Activated T-helper 1 cell treated with anti-CD3 and anti-CD28 coated beads, Interleukin-12 subunit alpha, Interleukin-12 subunit beta, Interleukin-2, Interleukin-4 antibody, amounts not matched to agents 30 ng/mL and 10 ng/mL and 1 ng/mL, durations not matched to agents 14 hours and 24 hours and 36 hours (primary cell): Measurements from ENCODE around the gene F11. TPM values are rescaled to one million over a fixed set of nuclear protein-coding genes. Genes with fewer than 3 reads are reported as not detected.

Experiments used
- DNase-seq: peaks from one replicate; pipeline ENCODE4 v3.0.0; 2021; ENCODE audit warnings: low spot score
- H3K27ac Mint-ChIP-seq: one replicate; pipeline ENCODE4 v1.8.0; 2021; ENCODE audit warnings: mild to moderate bottlenecking, mixed read lengths
- H3K27me3 Mint-ChIP-seq: one replicate; pipeline ENCODE4 v1.8.0; 2022; ENCODE audit warnings: mild to moderate bottlenecking, moderate library complexity, mixed read lengths; ENCODE audit not compliant: insufficient read depth
- H3K36me3 Mint-ChIP-seq: one replicate; pipeline ENCODE4 v1.8.0; 2021; ENCODE audit warnings: low read depth, mixed read lengths
- H3K4me1 Mint-ChIP-seq: one replicate; pipeline ENCODE4 v1.8.0; 2021; ENCODE audit warnings: low read depth, mixed read lengths
- H3K4me3 Mint-ChIP-seq: one replicate; pipeline ENCODE4 v1.8.0; 2021; ENCODE audit warnings: mild to moderate bottlenecking, moderate library complexity, mixed read lengths
- H3K9me3 Mint-ChIP-seq: one replicate; pipeline ENCODE4 v1.8.0; 2021; ENCODE audit warnings: mixed read lengths
- intact Hi-C: fragments of 100-400 bp; cut with micrococcal nuclease; formaldehyde crosslinking; loops from one replicate; pipeline ENCODE4 v1.15.1; 2024
- total RNA-seq: library from RNA; stranded (reverse); gene quantifications from 2 replicates; pipeline ENCODE4 v1.2.3, GENCODE V29; 2022

Gene F11
- not detected in 2 replicates for total RNA-seq

DNA sequence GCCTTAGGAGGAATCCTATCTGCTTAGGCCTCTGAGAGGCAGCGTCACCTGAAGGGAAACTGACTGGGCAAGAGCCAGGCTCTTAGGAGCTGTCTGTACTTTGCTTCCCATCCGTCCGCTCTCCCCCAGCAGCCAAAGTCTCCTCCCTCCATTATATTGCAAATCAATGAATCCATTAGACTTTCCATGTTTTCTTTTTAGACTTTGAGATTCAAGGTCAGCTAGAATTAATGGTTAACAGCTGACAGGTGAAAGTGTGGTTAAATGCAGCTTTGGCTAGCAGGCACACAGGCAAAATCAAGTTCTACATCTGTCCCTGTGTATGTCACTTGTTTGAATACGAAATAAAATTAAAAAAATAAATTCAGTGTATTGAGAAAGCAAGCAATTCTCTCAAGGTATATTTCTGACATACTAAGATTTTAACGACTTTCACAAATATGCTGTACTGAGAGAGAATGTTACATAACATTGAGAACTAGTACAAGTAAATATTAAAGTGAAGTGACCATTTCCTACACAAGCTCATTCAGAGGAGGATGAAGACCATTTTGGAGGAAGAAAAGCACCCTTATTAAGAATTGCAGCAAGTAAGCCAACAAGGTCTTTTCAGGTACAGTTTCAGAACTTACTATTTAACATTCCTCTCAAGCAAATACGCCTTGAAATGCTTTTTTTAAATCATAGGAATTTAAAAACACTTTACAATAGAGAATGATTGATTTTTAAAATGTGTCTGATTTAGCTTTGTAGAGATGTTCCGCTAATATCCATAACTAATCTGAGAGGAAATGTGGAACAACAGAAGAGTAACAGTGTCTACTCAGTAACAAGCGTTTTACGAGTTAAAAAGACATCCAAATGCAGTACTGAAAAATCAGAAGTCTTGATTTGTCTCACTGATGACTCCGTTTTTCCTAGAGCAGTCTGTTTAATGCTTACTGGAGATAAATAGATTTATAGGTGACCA, at the start of gene F11:
F11 (plus strand) TSS at position 507 of the 970 bp plus-strand sequence. CDS start 948 bp downstream, outside the sequence.
- no peaks in the 10 kb centered on the region for H3K36me3 Mint-ChIP-seq
- DNase-seq = no peak
- no peaks in the 10 kb centered on the region for H3K9me3 Mint-ChIP-seq
- H3K4me3 Mint-ChIP-seq = no peak within 1 kb of the TSS
- H3K27me3 Mint-ChIP-seq = peaks cover 15% of the 10 kb centered on the region
- no peak within 1 kb of the TSS for H3K27ac Mint-ChIP-seq
- intact Hi-C loops = no loop called here
- no peaks in the 10 kb centered on the region for H3K4me1 Mint-ChIP-seq

DNA sequence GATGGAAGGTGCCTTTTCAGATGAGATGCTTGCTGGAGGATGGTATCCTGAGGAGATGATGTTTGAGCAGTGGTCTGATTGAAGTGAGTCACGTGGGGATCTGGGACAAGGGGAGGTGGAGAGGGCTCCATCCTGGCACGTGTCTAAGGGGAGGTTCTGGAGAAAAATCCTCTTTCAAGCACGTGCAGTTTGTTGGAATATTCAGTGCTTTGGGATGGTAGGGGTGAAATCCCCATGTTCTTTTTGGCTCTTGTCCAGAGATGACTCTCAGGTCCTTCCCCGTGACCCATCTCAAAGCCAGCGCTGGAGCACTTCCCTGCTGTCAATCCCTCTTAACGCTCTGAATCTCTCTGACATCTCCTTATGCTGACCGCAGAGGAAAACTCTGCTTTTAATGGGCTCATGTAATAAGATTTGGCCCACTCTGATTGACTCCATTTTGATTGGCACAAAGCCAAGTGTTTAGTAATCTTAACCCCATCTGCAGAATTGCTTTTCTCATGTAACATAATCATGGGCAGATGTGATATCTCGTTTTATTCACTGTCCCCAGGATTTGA, 49.4 kb upstream of the F11 start:
- intact Hi-C loops = no loop called here

DNA sequence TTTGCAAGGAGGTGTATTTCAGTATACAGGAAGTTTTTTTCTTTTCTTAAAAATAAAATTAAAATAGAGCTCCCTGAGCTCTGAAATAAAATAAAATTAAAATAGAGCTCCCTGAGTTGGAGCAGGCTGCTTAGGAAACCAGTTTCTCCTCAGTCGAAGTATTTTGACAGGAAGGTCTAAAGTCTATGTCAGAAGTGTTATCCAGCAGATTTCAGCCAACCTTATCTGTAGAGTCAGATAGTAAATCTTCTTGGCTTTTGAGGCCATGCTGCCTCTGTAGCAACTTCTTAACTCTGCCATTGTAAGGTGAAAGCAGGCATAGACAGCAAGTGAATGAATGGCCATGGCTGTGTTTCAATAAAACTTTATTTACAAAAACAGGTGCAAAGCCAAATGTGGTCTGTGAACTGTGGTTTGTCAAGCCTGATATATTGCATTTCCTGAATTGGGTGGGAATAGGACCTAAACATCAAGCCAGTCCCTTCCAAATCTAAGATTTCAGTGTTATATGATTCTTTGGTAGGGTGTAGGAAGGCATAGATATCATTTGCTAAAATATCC, 48.2 kb upstream of the F11 start:
- H3K4me1 Mint-ChIP-seq = no peaks in the 10 kb centered on the region
- DNase-seq = no peak

More for the DNA sequence above, 49.4 kb upstream of the F11 start:
- H3K27ac Mint-ChIP-seq = no peak overlapping the region
- no peak overlapping the region for H3K4me3 Mint-ChIP-seq
- no peaks in the 10 kb centered on the region for H3K9me3 Mint-ChIP-seq
- DNase-seq = no peak
- no peaks in the 10 kb centered on the region for H3K4me1 Mint-ChIP-seq
- H3K27me3 Mint-ChIP-seq = no peaks in the 10 kb centered on the region
- no peaks in the 10 kb centered on the region for H3K36me3 Mint-ChIP-seq

DNA sequence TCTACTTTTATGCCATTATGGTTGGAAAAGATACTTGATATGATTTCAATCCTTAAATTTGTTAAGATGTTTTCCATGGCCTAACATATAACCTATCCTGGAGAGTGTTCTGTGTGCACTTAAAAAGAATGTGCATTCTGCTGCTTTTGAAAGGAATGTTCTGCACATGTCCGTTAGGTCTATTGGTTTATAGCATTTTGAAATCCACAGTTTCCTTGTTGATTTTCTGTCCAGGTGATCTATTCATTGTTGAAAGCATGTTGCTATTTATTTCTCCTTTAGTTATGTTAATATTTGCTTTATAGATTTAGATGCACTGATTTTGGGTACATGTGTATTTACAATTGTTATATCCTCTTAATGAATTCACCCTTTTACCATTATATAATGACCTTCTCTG, 44.4 kb upstream of the F11 start:
- Mint-ChIP-seq H3K9me3 (peaks cover 12% of the 10 kb centered on the region), H3K4me3 (no peak overlapping the region)
- no peak for DNase-seq

More for the DNA sequence above, 48.2 kb upstream of the F11 start:
- no peaks in the 10 kb centered on the region for H3K9me3 Mint-ChIP-seq
- H3K27me3 Mint-ChIP-seq = no peaks in the 10 kb centered on the region
- H3K4me3 Mint-ChIP-seq = no peak overlapping the region
- intact Hi-C loops = no loop called here
- H3K27ac Mint-ChIP-seq = no peak overlapping the region
- H3K36me3 Mint-ChIP-seq = no peaks in the 10 kb centered on the region

DNA sequence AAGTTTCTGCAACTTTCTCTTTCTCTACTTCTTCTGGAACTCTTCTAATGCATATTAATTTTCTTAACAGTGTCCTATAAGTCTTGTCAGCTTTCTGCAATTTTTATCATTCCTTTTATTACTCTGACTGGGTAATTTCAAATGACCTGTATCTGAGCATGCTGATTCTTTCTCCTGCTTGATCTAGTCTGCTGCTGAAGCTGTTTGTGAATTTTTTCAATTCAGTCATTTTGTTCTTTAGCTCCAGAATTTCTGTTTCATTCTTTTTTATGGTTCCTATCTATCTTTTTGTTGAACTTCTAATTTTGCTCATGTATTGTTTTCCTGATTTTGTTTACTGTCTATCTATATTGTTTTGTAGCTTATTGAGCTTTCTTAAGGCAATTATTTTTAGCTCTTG, 40.1 kb upstream of the F11 start:
- peaks cover 2% of the 10 kb centered on the region for H3K27me3 Mint-ChIP-seq
- peaks cover 16% of the 10 kb centered on the region for H3K9me3 Mint-ChIP-seq
- peaks cover 3% of the 10 kb centered on the region for H3K36me3 Mint-ChIP-seq
- intact Hi-C loops = no loop called here
- H3K4me1 Mint-ChIP-seq = no peaks in the 10 kb centered on the region
- no peak for DNase-seq
- no peak overlapping the region for H3K4me3 Mint-ChIP-seq
- H3K27ac Mint-ChIP-seq = no peak overlapping the region

More for the DNA sequence above, 44.4 kb upstream of the F11 start:
- H3K27ac Mint-ChIP-seq = no peak overlapping the region
- H3K4me1 Mint-ChIP-seq = no peaks in the 10 kb centered on the region
- no peaks in the 10 kb centered on the region for H3K36me3 Mint-ChIP-seq
- no peaks in the 10 kb centered on the region for H3K27me3 Mint-ChIP-seq
- intact Hi-C loops = no loop called here

DNA sequence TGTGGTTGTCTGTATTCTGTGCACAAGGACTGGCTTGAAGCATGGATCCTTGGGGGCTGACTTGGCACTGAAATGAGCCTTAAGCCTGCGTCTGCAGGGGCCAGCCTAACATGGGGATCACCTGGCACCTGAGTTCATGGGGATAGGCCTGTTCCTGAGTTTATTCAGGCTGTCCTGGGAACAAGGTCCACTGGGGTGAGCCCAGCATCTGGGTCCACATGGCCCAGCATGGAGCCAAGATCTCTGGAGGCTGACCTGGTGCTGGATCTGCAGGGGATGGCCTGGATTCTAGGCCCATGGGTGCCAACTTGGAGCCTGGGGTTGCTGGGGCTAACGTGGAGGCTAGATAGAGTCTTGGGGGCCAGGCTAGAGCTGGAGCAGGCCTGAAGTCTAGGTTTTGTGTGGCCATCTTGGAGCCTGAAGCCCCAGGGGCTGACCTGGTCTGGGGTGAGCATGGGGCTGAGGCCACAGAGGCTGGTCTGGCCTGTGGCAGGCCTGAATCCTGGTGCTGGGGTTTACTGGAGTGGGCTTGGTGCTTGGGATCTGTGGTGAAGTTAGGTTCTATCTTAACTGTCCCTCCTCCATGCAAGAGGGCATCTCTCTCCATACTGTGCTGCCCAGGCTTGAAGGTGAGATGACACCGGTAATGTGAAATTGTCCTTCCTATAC, 39.3 kb upstream of the F11 start:
- Mint-ChIP-seq H3K4me1 (no peaks in the 10 kb centered on the region), H3K4me3 (no peak overlapping the region), H3K27me3 (peaks cover 2% of the 10 kb centered on the region), H3K27ac (no peak overlapping the region), H3K36me3 (peaks cover 3% of the 10 kb centered on the region), H3K9me3 (peaks cover 16% of the 10 kb centered on the region)
- intact Hi-C loops = no loop called here
- no peak for DNase-seq

DNA sequence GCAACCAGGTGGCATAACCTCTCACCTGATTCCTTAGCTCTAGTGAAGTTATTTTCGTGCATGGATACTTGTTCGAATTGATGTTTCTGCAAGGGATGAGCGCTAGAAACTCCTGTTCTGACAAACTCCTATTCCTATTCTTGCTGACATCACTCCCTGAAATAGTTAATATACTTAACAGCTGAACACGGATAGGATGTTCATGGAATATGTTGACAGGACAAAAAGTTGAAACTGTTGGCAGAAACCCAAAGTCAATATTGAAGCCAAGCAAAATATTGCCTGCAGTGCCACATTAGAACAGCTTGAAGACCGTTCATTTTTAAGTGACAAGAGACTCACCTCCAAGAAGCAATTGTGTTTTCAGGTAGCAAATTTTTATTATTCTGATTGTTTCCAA, 38.8 kb upstream of the F11 start, which contains the start of gene KLKB1:
KLKB1 (plus strand) TSS at position 287 of the 400 bp plus-strand sequence. CDS start 689 bp downstream, outside the sequence.
- no peak within 1 kb of the TSS for H3K4me3 Mint-ChIP-seq
- no peak within 1 kb of the TSS for H3K27ac Mint-ChIP-seq
- intact Hi-C loops = no loop called here
- H3K4me1 Mint-ChIP-seq = no peaks in the 10 kb centered on the region
- H3K9me3 Mint-ChIP-seq = peaks cover 16% of the 10 kb centered on the region
- peaks cover 2% of the 10 kb centered on the region for H3K27me3 Mint-ChIP-seq
- H3K36me3 Mint-ChIP-seq = peaks cover 3% of the 10 kb centered on the region
- DNase-seq = no peak

DNA sequence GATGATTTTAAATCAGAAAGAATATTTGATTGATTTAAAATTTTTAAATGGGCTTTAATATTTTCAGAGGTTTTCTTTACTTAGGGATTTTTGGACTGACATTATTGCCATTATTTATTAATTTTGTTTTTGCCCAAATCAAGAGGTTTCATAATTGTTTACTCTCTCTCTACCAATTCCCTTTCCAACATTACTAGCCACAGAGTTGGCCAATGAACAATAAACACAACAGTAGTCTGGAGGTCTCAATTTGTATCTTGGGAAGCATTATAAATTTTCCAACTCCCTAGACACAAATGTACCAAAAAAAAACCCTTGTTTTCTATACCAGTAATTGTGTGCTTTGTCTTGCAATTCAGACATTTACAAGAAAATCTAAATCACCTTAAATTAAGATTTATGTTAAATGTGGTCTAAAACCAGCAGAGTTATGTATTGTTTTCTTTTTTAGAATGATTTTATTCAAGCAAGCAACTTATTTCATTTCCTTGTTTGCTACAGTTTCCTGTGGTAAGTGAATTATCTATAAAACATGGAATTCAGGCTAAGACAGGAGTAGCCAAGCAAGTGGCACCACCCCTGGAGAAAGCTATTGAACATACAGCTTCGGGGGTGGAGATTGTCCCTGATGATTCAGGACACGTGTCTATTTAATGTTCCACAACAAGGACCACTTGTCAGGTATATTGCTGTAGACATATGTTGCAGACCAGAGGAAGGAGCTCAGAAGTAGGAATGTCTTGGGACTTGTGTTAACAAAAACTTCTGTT, 38.1 kb upstream of the F11 start:
- peaks cover 3% of the 10 kb centered on the region for H3K36me3 Mint-ChIP-seq
- H3K27ac Mint-ChIP-seq = no peak overlapping the region
- H3K4me3 Mint-ChIP-seq = no peak overlapping the region
- no peak for DNase-seq
- H3K9me3 Mint-ChIP-seq = peaks cover 15% of the 10 kb centered on the region
- intact Hi-C loops = no loop called here
- H3K27me3 Mint-ChIP-seq = peaks cover 2% of the 10 kb centered on the region
- no peaks in the 10 kb centered on the region for H3K4me1 Mint-ChIP-seq

DNA sequence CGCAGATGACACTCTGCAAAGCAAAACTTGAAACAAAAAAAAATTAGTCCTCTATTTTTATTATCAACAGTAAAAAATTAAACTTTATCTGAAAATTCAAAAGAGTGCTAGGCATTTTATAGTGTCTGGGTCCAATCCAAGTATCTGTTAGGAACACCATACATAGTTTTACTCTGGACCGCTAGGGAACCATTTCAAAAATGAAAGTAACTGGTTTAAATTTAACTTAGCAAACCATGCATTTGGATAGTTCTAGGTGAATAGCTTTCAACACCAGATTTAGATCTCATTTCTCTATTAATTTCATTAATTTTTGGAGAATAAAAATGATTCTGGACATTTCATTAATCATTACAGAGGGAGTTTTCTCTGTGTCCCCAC, 37.5 kb upstream of the F11 start:
- intact Hi-C loops = no loop called here
- H3K4me1 Mint-ChIP-seq = no peaks in the 10 kb centered on the region

DNA sequence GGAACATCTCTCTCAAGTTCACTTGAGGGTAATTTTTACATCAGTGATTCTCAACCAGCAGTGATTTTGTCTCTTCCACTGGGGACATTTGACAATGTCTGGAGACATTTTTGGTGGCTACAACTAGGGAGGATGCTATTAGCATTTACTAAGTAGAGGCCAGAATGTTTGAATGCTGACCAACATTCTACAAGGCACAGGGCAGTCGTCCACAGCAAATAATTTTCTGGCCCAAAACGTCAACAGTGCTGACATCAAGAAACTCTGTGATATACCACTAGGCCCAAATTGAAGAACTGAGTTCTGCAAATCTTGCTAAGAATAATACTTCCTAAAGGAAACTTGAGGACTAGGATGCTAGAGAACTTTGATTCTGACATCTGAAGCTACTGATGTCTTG, 31.6 kb upstream of the F11 start:
- H3K9me3 Mint-ChIP-seq = no peaks in the 10 kb centered on the region
- DNase-seq = no peak
- intact Hi-C loops = no loop called here
- no peak overlapping the region for H3K27ac Mint-ChIP-seq
- H3K27me3 Mint-ChIP-seq = peaks cover 1% of the 10 kb centered on the region
- no peak overlapping the region for H3K4me3 Mint-ChIP-seq
- H3K36me3 Mint-ChIP-seq = no peaks in the 10 kb centered on the region
- no peaks in the 10 kb centered on the region for H3K4me1 Mint-ChIP-seq

More for the DNA sequence above, 37.5 kb upstream of the F11 start:
- no peak for DNase-seq
- Mint-ChIP-seq H3K27me3 (peaks cover 2% of the 10 kb centered on the region), H3K9me3 (peaks cover 10% of the 10 kb centered on the region), H3K27ac (no peak overlapping the region), H3K36me3 (peaks cover 3% of the 10 kb centered on the region), H3K4me3 (no peak overlapping the region)

DNA sequence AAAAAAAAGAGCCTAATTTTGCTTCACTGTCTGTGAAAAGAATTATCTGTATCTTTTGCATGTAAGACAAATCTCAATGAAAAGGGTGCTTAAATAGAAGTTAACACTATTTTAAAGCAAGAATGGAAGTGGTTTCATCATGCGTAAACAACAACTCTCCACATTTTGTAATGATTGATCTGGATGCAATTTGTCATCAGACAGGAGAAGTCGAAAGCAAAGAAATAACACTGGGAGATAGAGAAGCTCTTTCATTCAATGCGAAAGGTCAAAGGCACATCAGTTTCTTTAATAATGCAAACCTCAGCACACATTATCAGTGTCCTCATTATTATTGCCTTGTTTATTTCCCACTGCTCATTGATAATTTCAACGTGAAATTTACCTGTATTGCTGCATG, 29.9 kb upstream of the F11 start:
- peaks cover 1% of the 10 kb centered on the region for H3K27me3 Mint-ChIP-seq
- H3K36me3 Mint-ChIP-seq = no peaks in the 10 kb centered on the region
- no peaks in the 10 kb centered on the region for H3K9me3 Mint-ChIP-seq
- H3K27ac Mint-ChIP-seq = no peak overlapping the region
- DNase-seq = no peak
- H3K4me1 Mint-ChIP-seq = no peaks in the 10 kb centered on the region
- H3K4me3 Mint-ChIP-seq = no peak overlapping the region
- intact Hi-C loops = no loop called here

DNA sequence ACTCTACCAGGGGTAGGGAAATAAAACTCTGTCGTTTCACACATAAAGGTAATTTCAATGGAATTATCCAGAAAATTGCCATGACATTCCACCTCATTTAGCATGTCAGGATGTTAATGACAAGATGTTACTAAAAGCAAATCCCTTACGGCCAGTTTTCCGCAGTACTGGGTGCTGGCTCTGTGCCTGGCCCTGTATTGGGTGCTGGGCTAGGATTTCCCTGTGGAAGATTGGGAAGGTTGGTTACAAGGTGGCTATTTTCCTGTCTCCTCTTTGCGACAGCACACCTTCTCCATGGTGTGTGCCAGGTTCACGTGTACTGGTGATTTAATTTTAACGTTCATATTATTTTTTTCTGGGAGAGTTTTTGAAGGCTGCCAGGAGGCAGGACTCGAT, 25.5 kb upstream of the F11 start:
- Mint-ChIP-seq H3K4me1 (no peaks in the 10 kb centered on the region), H3K27me3 (peaks cover 1% of the 10 kb centered on the region), H3K9me3 (no peaks in the 10 kb centered on the region), H3K36me3 (no peaks in the 10 kb centered on the region), H3K4me3 (no peak overlapping the region), H3K27ac (no peak overlapping the region)
- intact Hi-C loops = no loop called here
- DNase-seq = no peak
